ENCODE data around the gene ZNHIT2.

- TF ChIP-seq CTCF (IDR thresholded peaks at IDR 0.05) (no peak), EZH2phosphoT487 (IDR thresholded peaks at IDR 0.05) (no peak)
Observed at GRCh38 chr11:65078786-65079342, 38.6 kb downstream of the ZNHIT2 start.
